Lower lobe of right lung (tissue), 2 donors: ENCODE results near the gene POU6F2. TPM values are rescaled to one million over a fixed set of nuclear protein-coding genes. Genes with fewer than 3 reads are reported as not detected.
"Not testable (repeated sequence)": the region's sequence is repeated elsewhere in the genome, so short reads cannot be mapped to it uniquely, and the experiment has no call there.

Experiments
- ATAC-seq, 2 donors: fragments of 200-7000 bp; cut with Tn5 transposase; one replicate each; pipeline ENCODE4 v1.9.1; 2020 to 2022; ENCODE audit warnings: mild to moderate bottlenecking in 2 of 2, moderate library complexity in 2 of 2
- DNase-seq: peaks from one replicate; pipeline ENCODE4 v3.0.0-alpha.2; 2020
- H3K27ac ChIP-seq: fragments of 200-600 bp; one replicate; pipeline ENCODE4 v1.8.0; 2022
- H3K27me3 ChIP-seq: fragments of 200-600 bp; one replicate; pipeline ENCODE4 v1.8.0; 2022; ENCODE audit warnings: low read depth
- H3K36me3 ChIP-seq: fragments of 200-600 bp; one replicate; pipeline ENCODE4 v1.8.0; 2022; ENCODE audit warnings: mild to moderate bottlenecking
- H3K4me1 ChIP-seq: fragments of 200-600 bp; one replicate; pipeline ENCODE4 v1.8.0; 2022
- H3K4me3 ChIP-seq: fragments of 200-600 bp; one replicate; pipeline ENCODE4 v1.8.0; 2022; ENCODE audit warnings: mild to moderate bottlenecking
- H3K9me3 ChIP-seq: fragments of 200-600 bp; one replicate; pipeline ENCODE4 v1.8.0; 2022
- CTCF ChIP-seq: fragments of 200-600 bp; IDR thresholded peaks from one replicate; pipeline ENCODE4 v1.8.0; 2022; ENCODE audit warnings: antibody characterized with exemption, mild to moderate bottlenecking
- intact Hi-C: fragments of 100-400 bp; cut with DNase I; formaldehyde crosslinking; loops from one replicate; pipeline ENCODE4 v1.11.0; 2022
- total RNA-seq: library from RNA; stranded (reverse); fragmentation: NEBNext Ultra II Directional; extraction: Animal tissue kit (Norgen Biotek cat#: 25700); gene quantifications from one replicate; pipeline ENCODE4 v1.2.1, GENCODE V29; 2021
- donor health status: DM: no; HTN: yes; CAD: no; lungs with severe emphysema.

The POU6F2 gene
- total RNA-seq, 1 donor from 2014 or later = not detected

DNA sequence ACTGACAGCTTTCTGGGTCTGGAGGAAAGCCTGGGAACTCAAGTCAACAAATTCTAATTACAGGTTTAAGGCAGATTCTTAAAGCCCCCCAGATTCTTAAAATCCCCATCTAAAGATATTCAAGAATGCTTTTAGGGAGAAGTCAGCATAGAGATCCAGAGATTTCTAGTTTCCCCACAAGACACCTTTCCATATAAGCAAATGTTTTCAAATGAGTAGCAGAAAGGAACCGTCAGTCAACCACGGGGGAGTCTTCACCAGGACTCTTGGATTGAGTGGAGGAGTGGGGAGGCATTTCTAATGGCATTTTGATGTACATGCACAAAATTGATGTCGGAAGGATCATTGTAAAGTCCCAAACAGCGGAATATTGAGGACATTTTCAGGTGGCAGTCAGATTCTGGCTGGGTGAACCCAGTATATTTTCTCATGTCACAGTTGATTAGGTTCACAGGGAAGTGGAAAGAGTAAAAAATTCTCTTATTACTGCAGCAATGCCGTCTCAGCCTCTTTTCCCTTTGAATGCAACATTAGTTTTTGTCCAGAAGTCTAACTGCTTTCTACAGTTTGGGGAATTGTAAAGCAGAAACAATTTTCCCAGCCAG, 396.8 kb downstream of the POU6F2 start:
- Histone ChIP-seq H3K4me3 (no peak overlapping the region), H3K4me1 (no peaks in the 10 kb centered on the region), H3K36me3 (no peaks in the 10 kb centered on the region), H3K27ac (no peak overlapping the region), H3K9me3 (no peaks in the 10 kb centered on the region), H3K27me3 (no peaks in the 10 kb centered on the region)
- intact Hi-C loops = no loop called here
- no peak for DNase-seq
- no peak for TF ChIP-seq CTCF
- no peak for ATAC-seq

- intact Hi-C loops = no loop called here
- Histone ChIP-seq H3K27me3 (no peaks in the 10 kb centered on the region), H3K4me3 (no peak overlapping the region), H3K9me3 (no peaks in the 10 kb centered on the region), H3K4me1 (no peaks in the 10 kb centered on the region), H3K27ac (no peak overlapping the region), H3K36me3 (no peaks in the 10 kb centered on the region)
- no peak for TF ChIP-seq CTCF
- DNase-seq (no peak), ATAC-seq (no peak)
These were observed 397.6 kb downstream of the POU6F2 start for GRCh38 chr7:39375047-39375873.

GRCh38 chr7:39375874-39376190, 398.1 kb downstream of the POU6F2 start:
- ATAC-seq = no peak
- Histone ChIP-seq H3K9me3 (no peaks in the 10 kb centered on the region), H3K4me3 (no peak overlapping the region), H3K36me3 (no peaks in the 10 kb centered on the region), H3K27me3 (no peaks in the 10 kb centered on the region), H3K27ac (no peak overlapping the region), H3K4me1 (no peaks in the 10 kb centered on the region)
- no peak for TF ChIP-seq CTCF
- intact Hi-C loops = no loop called here
- DNase-seq = no peak

GRCh38 chr7:39376881-39377280, 399.2 kb downstream of the POU6F2 start:
- intact Hi-C loops, H3K4me1 ChIP-seq, H3K4me3 ChIP-seq, DNase-seq, H3K9me3 ChIP-seq, ATAC-seq, H3K27me3 ChIP-seq, H3K27ac ChIP-seq, H3K36me3 ChIP-seq: not testable (repeated sequence)

DNA sequence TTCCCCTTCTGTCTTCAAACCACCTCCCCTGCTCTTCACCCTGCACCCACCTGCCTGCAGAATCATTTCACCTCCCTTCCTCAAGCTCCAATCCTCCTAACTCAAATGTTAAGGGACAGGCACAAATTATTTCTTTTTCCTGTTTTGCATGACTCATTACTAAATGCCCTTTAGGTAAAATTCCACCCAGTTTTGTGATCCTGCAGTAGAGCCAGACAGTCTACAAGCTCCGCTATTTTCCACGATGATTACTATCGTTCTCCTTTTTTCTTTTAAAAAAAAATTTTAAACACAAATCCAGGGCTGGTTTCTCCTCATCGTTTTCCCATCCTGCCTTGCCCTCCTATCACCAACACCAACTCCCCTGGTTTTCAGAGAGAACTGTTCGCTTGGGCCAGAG, 401.7 kb downstream of the POU6F2 start:
- Histone ChIP-seq H3K27ac (no peak overlapping the region), H3K4me3 (no peak overlapping the region), H3K4me1 (no peaks in the 10 kb centered on the region), H3K36me3 (no peaks in the 10 kb centered on the region), H3K9me3 (no peaks in the 10 kb centered on the region), H3K27me3 (no peaks in the 10 kb centered on the region)
- TF ChIP-seq CTCF = no peak
- intact Hi-C loops = no loop called here
- ATAC-seq = no peak
- no peak for DNase-seq

DNA sequence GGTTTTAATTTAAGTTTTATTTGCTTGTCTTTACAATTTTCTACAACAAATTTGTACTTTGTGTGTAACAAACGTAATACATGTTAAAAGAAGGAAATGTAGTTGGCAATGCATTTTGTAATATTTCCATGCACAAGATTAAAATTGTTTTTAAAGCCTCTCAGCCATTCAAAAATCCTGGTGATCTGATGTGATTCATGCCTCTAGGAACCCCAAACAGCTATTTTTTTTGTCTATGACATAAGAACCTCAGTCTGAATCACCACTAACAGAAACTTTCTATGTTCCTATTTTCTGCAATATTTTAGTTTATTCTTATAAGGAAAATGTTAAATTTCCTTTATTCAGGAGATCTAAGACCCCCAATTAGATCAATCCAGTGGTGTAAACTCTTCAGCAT, 405.4 kb downstream of the POU6F2 start:
- no peaks in the 10 kb centered on the region for H3K36me3 ChIP-seq
- H3K27ac ChIP-seq = no peak overlapping the region
- no peaks in the 10 kb centered on the region for H3K27me3 ChIP-seq
- H3K4me3 ChIP-seq = no peak overlapping the region
- no peaks in the 10 kb centered on the region for H3K4me1 ChIP-seq
- intact Hi-C loops = no loop called here
- no peaks in the 10 kb centered on the region for H3K9me3 ChIP-seq
- no peak for DNase-seq
- TF ChIP-seq CTCF = no peak
- no peak for ATAC-seq
